Stimulated activated CD4-positive, alpha-beta T cell treated with anti-CD3 and anti-CD28 coated beads, Interleukin-15, amount 100 ng/mL, for 24 hours (primary cell): Measurements from ENCODE around the gene TMEM218.
"Not testable (repeated sequence)": the region's sequence is repeated elsewhere in the genome, so short reads cannot be mapped to it uniquely, and the experiment has no call there.

Experiments used
- DNase-seq: peaks from one replicate; pipeline ENCODE4 v3.0.0-alpha.2; 2020

The TMEM218 gene

DNA sequence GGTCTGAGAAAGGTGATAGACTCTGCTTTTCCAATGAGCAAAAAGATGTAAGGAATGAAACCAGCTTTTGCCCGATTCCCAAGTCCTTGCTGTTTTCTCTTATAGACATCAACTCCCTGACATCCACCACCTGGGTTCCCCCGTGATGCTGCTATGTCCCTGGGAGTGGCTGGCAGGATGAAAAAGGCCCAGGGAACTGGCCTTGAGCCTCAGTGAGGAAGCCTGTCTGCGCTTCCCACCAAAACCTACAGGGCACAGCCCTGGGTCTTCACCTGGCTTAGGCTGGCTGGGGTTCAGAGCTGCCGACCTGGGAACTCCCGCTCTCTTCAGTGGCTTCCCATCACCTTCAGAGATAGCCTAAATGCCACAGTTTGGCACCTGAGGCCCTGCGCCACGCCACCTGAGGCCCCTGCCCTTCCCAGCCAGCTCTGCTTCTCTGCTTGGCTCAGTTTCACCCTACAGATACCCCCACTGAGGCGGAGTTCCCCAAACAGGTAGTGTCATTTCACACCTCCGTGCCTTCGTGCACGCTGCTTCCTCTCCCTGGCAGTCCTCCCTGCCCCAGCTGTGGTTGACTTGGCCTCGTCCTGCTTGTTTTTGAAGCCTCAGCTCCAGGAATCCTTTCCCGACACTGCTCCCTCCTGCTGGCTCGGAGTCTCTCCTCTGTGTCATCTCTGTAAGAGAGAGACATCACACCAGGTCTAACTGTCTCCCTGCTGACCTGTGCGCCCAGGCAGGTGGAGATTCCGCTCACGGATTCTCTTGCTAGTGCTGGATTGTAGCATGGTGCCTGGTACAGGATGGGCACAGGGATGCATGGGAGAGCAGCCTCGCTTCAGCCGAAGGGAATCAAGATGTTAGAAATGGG is 37.6 kb downstream of the TMEM218 start:
- no peak for DNase-seq

DNA sequence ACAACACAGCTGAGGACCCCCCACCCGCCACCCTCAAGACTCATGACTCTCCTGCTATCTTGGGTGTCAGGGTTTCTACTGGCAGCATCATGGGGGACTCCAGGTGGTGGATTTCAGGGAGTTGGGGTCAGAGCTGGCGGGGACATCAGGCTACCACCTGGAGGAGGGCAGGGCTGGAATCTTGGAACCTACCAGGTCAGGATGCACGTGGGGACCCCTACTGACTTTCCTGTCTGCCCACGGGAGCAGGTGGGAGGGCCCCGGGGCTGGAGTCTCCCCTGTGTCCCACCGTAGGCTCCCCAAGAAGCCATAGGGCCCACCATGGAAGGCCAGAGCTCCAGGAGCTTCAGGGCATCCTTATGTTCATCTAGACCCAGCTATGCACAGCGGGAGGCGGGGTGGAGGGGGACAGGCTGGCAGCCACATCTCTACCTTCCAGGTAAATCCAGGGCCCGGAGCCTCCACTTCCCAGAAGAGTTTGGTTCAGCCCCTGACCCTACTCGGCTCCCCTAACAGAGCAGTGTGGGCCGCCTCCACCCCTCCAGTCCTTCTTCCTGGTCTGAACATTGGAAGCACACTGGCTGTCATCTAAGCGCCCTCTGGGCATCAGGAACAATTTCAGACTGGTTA is 38.4 kb downstream of the TMEM218 start:
- DNase-seq, result no peak

DNA sequence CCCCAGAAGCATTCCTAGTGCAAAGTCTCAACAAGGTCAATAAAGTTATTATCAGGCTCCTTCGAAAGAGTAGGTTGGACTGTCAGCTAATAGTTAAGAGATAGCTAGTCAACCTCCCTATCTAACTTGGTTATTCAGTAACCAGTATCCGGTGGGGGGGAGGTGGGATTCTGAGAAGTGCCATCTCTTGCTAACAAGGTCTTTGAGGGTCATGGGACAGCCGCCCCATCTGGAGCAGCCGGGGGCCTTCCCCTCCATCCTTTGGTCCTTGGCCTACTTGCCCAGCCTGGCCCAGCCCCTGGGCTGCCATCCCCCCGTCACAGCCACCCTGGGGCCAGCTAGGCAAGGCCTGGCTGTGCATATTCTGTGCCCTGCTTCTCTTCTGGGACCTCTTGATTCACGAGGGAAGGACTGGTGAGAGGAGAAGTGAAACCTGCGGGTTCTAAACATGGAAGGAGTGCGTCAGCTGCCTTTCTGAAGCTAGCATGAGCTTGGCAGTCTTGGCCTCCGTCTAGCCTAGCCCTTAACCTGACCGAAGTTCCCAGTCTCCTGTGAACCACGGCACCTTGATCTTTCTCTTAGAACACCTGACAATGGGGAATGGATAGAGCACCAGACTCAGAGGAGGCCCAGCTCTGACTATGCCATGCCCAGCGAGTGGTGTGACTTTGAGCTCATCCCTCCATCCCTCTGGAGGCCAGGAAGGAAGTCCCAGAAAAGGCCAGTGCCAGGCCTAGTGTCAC is 39.0 kb downstream of the TMEM218 start:
- DNase-seq, result no peak

DNA sequence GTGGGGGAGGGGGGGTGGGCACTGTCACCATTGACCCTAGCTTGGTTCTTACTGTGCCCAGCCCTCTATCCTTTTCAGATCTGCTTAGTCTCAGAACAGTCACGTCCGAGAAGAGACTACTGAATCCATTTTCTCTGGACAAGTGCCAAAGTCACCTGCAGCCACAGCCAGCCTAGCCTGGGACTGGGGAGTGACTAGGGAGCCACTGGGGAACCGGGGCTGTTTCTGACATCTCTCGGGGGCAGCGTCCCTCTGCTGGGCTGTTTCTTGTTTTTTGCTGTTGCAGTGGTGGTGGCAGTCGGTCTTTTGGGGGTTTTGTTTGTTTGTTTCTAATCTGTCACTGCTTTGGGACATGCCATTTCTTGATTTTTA is 39.6 kb downstream of the TMEM218 start:
- no peak for DNase-seq

DNA sequence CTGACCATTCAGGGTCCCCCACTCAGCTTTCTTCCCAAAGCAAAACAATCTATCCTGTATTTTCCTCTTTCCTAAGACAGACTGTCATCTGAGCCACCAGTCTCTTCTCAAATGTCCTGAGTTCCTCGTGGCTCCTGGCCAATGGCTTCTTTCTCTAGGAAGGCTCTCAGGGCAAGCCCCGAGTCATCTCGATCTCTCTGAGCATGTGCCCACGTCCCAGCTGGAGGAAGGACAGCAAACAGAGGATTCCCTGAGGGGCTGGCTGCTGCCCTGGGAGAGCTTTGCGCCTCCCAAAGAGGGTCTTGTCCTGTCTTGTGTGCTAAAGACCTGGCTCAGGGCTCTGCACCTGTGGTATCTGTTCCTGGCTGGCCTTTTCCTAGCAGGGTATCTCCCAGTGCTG is 40.0 kb downstream of the TMEM218 start:
- DNase-seq, result no peak

DNA sequence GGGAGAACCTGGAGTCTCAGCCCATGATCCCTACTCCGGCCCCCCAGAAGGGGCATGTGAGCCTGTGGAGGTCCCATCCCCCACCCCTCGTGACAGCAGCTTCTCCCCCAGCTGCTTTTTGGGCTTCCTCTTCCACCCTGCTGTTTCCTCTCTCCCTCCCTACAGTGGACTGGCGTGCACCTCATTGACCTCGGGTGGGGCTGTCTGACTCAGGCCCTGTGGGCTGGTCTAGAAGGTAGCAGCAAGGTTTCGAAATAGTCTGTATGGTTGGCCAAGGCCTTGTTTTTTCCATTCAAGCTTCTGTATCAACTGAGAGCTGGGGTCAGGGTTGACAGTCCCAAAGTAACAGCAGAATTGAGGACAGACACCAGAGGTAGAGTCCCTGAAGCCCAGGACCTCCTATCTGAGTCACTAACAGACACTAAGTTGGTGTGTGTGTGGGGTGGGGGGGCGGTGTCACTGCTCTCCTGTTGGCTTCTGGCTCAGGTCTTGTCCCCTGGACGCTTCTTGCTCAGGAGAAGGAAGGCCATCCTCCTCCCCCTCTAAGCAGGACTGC is 40.6 kb downstream of the TMEM218 start:
- peak; percentile 25 for DNase-seq

DNA sequence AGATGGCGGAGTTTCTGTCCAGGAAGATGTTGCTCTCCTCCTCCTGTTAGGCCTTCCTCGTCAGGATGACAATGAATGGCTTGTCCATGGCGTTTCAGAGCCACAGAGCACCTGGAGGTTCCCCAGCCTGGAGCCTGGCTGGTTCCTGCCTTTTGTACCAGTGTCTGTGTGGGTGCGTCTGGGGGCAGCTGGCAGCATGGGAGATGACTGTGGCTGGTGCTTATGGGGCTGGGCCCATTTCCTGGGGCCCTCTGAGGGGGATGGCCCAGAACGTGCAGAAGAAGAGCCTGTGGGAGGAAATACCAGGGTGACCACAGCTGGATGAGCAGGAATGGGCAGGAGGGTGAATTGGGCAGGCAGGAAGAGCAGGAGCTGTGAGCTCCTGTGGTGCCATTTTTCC is 41.6 kb downstream of the TMEM218 start:
- no peak for DNase-seq

DNA sequence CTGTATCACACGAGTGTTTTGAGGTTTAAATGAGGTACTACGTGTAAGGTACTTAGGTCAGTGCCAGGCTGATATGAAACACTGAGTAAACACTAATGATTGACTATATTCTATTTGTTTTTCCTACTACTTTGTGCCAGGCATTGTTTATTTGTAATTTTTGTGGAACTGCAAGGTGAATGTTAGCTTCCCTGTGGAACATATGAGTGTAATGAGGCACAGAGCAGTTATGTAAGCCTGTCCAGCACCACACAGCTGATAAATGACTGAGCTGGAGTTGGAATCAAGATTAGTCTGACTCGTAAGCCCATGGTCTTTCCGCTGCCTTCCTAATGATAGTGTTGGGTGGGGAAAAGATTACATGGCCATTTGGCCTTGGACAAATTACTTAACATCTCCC is 42.4 kb downstream of the TMEM218 start:
- no peak for DNase-seq

DNA sequence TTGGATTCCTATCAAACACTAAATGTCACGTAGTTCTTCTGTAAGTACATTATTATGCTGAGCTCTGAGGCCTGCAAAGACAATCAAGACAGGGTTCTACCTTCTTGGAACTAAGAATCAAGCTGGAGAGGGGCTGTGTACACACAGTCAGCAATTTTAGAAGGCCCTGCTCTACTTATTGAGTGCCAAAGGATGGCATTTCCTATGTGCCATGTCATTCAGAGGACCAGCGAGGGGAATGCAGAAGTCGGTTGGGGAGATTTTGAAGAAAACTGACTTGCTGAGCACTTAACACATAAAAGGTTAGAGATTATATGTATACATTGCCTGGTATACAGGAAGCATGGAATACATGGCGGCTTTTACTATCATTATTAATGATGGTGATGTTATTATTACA is 43.1 kb downstream of the TMEM218 start:
- DNase-seq, result no peak

DNA sequence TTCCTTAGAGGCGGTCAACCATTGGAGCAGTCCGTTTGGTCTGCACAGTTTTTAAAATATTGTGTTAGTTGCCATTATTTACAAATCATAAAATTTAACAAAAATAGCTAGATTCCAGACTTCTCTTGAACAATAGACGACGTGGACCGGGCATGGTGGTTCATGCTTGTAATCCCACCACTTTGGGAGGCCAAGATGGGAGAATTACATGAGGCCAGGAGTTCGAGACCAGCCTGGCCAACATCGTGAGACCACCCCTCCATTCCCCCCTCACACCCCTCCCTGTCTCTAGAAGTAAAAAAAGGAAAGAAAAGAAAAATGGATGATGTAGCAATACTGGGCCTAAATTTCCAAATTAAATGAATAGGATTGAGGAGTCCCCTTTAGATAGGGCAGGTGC is 47.4 kb downstream of the TMEM218 start:
- DNase-seq, result no peak

DNA sequence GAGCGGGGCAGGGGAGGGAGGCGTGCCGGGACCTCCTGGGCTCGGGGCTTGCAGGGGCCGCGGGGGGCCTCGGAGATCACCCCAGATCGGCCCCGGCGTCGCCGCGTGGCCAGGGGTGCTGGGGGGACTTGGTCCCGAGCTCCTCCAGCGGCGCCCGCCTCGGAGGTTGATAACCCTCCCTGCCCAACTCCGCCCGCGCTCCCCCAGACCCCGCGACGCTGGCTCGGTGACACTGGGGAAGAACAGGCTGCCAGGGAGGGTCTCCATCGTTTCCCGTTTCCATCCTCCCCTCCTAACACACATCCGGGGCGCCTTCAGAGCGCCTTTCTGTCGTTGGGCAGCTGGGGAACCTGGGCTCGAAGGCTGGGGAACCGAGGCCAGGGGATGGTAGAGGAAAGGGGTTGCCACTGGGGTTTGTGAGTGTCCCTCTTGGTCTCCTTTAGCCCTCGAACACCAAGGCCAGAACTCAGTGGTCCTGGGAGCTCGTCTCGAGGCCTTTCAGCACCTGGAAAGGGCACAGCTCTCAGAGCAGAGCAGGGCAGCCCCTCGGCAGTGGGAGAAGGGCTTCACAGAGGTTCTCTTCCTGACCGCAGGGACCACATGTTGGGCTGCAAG is 47.9 kb downstream of the TMEM218 start:
- DNase-seq, result no peak

DNA sequence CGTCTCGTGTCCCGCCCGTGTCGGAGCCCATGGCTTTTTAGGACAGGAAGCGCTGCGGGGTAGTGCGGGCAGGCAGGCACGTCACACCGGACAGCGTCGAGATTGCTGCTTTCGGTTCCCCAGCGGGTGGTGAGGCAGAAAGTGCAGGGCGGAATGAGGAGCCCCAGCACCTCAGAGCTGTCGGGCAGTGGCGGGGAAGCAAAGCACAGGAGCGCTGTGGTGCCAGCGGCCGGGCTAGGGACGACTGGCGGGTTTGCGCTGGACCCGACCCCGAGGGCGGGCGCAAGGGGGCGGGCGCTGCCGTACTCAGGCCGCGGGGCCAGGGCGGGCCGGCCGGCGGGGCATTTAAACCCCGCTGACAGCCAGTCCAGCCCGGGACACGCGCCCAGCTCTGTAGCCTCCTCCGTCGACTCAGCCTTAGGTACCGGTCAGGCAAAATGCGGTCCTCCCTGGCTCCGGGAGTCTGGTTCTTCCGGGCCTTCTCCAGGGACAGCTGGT is 48.4 kb downstream of the TMEM218 start, which contains the start of gene SLC37A2:
TSS of gene SLC37A2 (plus strand) at position 375 of the 498 bp plus-strand sequence. CDS start at position 438, 63 bp downstream.
- DNase-seq, result peak; percentile 69

DNA sequence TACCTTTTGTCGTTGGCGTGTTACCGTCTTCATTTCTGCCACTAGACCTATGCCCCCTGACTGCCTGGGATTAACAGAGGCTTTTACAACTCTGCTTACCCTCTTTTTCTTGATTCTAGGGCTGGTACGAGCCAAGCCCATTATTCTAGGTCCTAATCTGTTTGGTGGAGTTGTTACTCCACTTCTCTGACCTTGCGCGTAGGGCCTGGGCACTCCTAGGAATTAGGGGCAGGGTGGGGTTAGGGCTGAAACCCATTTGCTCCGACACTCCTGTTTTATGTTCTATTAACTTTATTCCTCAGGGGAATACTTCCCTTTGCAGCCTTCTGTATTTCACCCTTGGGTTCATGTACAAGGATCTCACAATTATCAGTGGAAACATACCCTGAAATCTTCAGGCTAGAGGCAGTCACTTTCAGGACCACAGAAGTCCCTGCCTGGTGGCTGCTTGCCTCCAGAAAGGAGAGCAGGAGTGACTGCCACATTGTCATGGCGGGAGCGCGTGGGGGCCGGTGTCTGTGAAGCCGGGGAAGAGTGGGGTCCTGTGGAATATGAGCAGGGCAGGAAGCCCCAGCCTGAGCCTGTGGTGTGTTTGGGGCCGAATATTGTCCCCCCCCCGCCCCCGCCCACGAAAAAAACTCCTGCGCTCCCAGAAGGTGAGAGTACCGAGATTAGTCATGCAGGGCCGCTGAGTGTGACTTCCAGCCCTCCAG is 49.1 kb downstream of the TMEM218 start:
- no peak for DNase-seq

DNA sequence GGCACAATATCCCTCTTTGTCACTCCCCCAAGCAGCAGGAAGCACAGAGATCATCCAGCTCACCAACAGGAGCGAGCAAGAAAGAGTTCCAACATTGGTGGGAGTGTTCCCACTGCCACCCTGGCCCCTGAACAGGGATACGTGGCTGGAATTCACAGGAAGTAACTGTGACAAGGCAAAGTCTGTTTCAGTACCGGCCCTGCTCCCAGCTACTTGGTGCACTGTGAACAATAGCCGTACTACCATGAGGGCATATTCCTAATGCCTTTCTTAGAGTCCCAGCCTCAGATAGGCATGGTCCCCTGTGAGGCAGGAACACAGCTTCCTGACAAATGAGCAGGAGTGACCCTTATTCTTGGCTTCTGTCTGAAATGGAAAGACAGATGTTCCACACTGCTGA is 50.1 kb downstream of the TMEM218 start:
- DNase-seq, result no peak

DNA sequence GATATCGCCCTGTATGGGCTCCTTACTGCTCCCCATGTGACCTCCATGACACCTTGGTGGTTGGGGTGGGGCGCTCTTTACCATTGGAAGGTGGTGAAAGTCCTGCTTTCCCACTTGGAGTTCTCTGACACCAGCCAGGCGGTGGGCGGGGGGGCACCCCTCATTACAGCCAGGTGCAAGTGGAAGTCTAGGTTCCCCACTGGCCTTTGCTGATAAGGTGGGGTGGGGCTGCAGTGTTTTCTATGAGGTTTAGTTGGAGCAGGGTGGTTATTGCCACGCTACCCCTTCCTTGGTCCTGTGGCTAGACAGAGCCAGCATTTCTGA is 53.8 kb downstream of the TMEM218 start:
- no peak for DNase-seq

DNA sequence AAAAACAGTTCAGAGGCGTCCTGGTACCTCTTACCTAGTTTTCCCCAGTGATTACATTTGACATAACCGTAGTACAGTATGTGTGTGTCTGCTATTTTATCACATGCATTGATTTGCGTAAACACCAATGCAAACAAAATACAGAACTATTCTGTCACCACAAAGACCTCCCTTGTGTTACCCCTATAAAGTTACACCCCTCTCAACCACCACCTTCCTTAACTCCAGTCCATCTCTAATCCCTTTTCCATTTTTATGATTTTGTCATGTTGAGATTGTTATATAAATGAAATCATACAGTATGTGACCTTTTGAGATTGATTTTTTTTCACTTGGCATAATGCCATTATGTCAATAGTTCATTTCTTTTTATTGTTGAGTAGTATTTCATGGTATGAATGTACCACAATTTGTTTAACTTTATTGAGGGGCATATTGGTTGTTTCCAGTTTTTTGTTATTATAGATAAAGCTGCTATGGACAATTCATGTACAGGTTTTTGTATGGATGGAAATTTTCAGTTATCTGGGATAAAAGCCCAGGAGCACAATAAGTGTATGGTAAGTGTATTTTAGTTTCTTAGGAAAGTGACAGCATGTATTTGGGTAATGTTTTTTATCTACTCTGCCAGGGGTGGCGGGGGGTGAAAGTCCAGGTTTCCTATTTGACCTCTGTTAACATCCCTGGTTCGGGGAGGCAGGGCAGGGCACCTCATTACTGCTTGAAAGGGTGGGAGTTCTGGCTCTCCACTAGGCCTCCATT is 54.3 kb downstream of the TMEM218 start:
- no peak for DNase-seq

DNA sequence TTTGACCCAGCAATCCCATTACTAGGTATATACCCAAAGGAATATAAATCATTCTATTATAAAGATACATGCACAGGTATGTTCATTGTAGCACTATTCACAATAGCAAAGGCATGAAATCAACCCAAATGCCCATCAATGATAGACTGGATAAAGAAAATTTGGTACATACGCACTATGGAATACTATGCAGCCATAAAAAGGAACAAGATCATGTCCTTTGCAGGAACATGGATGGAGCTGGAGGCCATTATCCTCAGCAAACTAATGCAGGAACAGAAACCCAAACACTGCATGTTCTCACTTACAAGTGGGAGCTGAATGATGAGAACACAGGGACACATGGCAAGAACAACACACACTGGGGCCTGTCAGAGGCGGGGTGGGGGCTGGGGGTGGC is 55.3 kb downstream of the TMEM218 start:
- DNase-seq, result not testable (repeated sequence)

DNA sequence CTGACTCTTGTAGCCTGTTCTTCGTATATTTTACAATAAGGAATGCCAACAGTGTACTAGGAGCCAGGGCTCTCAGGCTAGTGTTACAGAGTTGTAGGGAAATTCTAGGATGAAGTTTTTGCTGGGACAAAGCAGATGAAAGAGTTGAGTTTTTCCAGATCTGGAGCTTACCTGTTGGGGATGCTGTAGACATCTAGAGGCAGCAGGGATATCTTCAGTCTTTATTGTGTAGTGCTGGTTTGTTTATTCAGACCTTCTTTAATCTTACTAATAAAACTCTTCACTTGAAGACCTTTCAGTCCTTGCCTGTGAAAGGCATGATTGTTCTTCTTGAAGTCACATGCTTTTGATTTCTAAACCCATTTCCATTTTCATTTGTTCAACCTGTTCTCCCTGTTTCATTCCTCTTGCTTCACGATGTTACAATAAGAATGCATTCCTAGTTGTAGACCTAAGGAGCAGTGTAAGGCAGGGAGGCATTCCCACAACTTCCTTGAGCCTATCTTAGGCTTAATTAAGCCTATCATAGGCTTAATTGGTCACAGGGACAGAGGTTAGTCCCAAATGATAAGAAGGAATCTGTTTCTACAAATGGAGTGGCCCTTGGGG is 56.2 kb downstream of the TMEM218 start:
- no peak for DNase-seq

DNA sequence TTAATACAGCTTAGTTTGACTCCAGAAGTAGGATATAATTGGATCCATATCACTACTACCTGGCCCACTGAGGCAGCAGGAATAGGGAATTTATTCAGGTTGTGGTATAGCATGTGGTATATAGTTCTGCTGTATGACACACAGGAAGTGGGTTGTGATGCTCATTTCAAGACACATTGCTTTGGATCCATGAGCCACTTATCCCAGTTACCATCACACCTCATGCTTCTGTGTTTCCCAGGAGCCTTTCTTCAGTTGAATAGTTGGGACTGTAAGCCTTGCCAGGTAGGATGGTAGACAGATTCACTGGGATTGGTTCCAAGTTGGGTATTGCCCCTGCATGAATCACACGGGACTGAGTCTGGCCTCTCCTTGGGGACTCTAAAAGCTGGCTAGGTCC is 58.3 kb downstream of the TMEM218 start:
- DNase-seq, result no peak

DNA sequence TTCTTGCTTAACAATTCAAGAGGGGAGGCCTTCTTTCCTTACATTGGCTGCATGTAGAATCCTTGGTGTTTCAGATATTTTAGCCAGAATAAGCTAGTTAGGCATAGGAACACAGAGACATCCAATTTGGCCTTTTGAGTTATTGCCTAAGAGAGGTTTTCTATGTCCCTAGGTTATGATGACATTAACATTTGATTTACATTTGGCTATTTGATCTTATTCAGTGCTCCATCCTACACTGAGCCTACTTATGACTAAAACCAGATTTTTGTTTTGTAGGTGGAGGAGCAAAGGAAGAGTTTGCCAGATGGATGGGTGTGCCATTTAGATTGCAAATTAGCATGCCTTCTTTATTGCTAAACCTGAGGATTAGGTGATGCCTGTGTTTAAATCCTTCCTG is 59.4 kb downstream of the TMEM218 start:
- no peak for DNase-seq

DNA sequence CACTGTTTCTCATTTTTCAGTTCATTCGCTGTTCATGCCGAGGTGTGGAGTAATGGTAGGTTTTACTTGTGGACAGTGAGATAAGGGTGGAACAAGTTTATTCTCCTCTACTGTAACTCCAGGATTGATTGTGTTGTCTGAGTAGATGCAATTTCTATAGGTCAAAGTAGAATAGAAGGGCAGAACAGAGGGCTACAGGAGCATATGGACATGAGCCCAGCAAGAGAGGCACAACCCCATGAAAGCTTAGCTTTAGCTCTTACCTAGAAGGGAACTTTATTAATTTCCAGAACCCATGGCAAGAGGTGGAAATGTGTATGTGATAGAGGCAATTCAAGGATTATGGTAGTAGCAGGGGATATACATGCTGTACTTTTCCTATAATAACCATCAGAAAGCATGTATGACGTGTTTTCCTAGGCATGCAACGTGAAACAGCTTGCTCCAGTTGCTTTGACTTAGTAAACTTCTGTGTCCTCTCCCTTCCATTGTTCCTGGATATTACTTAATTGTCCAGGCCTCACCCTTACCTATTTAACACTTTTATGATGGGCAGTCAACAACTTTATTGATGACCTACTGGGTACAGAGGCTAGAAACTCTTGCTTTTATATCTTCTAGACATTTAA is 62.1 kb downstream of the TMEM218 start:
- no peak for DNase-seq
